HG03045 (cell line): Measurements from ENCODE around the gene TLL2.

Experiments
- ATAC-seq: cut with Tn5 transposase; IDR thresholded peaks from one replicate; pipeline ENCODE4 v1.9.1; 2021; ENCODE audit warnings: mild to moderate bottlenecking, moderate library complexity; ENCODE audit not compliant: unreplicated experiment

TLL2 gene

GRCh38 chr10:96401036-96401435, 112.7 kb downstream of the TLL2 start:
- no peak for ATAC-seq

DNA sequence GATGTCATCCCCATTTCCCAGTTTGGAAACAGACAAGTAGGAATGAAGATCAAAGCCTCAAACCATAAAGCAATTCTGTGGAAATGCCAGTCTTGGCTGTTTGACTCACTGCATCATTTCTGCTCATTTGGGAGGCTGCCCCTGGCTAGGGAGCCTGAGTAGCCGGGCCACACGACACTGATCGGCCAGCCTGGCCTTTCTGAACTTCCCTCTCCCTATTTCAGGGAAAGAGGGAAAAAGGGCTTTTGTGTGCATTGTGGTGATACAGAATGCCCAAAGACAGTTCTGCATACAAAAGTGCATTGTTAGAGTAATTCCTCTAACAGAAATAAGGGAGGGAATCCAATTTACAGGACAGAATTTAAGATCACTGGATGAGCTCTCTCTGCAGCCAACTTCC, 113.3 kb downstream of the TLL2 start:
- no peak for ATAC-seq

GRCh38 chr10:96397902-96398301, 115.8 kb downstream of the TLL2 start:
- ATAC-seq = no peak

GRCh38 chr10:96395931-96396877, 117.5 kb downstream of the TLL2 start:
- ATAC-seq = no peak

GRCh38 chr10:96390460-96390864, 123.3 kb downstream of the TLL2 start:
- no peak for ATAC-seq

DNA sequence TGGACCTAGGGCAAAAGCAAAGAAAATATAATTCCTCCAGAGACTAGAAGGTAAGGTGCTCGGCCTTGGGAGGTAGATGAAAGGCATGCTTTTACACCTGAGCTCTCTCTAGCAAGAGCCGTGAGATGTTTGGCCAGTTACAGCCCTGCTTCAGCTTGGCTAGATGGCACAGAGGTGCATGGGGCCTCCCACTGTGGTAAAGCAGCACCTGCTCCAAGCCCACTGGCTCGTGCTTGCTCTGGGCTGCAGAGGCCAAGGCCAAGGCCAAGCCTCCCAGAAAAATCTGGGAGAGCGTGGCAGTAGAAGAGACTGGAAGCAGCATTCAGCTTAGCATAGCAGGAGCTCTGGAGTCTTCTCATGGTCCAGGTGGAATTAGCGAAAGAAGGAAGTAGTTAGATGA, 123.9 kb downstream of the TLL2 start:
- ATAC-seq = no peak

DNA sequence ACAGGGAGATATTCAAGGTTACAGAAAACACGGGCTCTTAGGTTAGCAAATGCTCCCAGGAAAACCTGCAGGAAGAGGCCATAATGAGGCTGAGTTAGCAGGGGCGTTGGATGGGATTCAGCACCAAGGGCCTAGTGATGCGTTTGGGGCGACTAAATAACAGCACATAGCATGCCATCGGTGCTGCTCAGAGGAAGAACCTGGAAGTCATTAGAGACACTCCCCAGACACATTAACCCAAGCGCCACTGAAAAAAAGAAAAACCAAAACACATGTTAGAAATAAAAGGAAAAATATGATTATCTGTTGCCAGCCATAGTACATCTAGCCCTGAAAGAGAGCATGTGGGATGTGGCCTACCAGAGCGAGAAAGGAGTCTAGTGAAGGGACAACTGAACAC, 126.1 kb downstream of the TLL2 start:
- ATAC-seq = no peak

DNA sequence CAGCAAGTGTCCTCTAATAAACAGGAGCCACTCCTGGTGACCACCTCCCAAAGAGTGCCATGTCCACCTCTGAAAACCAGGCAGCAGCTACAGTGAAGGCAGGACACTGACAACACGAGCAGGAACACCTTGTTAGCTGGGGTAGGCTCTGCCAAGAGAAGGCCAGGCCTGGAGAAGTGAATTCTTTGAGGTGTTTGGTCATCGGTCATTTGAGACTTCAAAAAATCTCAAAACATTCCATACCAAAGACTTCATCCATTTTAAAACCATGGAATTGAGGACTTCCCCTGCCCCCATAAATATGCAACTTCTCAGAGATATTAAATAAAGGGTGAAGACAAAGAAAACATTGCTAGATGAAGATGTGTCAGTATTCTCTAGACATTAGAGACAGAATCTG, 126.6 kb downstream of the TLL2 start:
- ATAC-seq = no peak

- ATAC-seq = no peak
These were observed 129.2 kb downstream of the TLL2 start for GRCh38 chr10:96384506-96384905.

DNA sequence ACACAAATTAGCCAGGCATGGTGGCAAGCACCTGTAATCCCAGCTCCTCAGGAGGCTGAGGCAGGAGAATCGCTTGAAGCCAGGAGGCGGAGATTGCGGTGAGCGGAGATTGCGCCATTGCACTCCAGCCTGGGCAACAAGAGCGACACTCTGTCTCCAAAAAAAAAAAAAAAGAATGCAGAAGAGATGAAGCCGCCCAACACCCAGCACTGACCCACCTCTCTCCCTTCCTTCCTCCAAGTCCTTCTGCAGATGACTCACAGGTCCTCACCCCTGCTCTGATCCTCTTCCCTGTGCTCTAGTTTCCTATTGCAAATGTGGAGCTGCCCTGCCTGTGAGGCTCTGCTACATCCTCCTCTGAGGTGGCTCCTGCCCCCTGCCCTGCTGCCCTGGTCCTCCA, 132.9 kb downstream of the TLL2 start:
- no peak for ATAC-seq

DNA sequence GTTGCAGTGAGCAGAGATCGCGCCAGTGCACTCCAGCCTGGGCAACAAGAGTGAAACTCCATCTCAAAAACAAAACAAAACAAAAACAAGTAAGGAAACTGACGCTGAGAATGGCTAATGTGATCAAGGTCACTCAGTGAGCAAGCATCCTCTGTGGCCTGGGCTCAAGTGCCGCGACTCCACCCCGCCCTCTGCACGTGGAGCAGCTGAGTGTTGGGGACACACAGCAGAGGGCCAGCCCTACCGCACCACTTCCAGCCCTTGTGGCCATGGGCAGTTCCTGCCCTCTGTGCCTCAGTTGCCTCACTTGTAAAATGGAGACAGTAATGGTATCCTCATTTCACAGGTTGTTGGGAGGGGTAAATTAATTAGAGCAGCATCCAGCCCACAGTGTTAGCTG, 134.0 kb downstream of the TLL2 start:
- no peak for ATAC-seq

- no peak for ATAC-seq
These were observed 135.0 kb downstream of the TLL2 start for GRCh38 chr10:96378741-96379140.

DNA sequence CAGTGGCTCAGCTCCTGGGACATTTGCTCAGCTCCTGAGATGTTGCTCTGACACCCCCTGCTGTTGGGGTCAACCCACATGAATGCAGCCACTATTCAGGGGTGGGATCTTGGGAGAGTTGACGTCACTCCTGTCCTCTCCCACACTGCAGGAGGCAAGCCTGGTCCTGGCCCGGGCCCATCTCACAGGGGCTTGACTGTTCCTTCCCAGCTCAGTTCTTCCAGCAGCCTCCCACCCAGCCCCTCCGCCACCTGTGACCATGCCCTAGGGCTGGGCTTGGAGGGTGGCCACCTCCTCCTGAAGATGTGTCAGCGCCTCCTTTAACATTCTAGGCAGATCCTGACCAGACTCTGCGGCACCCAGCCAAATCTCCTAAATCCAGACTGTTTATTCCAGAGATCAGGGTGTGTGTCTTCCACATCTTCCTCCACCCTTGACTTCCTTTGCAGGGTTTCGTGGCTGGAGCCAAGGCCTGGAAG, 135.9 kb downstream of the TLL2 start:
- no peak for ATAC-seq

DNA sequence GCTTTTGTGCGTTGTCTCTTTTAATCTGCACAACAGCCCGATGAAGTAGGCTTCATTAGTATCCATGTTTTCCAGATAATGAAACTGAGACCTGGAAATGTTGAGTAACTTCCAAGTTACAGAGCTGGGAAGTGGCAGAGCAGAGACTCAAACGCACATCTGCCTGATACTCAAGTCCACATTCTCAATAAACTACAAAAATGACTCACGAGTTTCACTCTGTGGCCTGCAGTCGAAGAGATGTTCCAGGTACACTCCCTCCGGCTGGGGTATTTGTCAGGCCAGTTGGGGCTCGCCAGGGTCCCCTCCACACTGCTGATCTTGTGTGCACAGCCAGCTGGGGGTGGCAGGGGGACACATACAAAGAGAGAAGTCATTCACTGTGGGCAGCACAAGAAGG, 137.2 kb downstream of the TLL2 start:
- no peak for ATAC-seq

GRCh38 chr10:96374985-96375830, 138.5 kb downstream of the TLL2 start:
- peak; percentile 76 for ATAC-seq

DNA sequence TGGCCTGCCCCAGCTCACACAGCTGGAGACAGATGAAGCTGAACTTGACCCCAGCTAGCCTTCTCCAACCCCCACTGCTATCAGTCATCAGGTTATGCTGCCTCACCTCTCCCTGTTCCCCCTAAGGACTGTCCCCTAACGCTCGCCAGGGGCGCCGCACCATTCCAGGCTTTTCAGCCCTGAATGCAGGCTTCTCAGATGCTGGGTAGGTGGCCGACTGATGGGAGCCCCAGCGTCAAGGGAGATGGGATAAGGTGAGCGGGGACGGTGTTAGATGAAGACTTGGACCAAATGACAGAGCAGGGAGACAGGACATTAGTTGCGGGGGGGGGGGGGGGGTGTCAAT, 139.1 kb downstream of the TLL2 start:
- ATAC-seq = no peak

DNA sequence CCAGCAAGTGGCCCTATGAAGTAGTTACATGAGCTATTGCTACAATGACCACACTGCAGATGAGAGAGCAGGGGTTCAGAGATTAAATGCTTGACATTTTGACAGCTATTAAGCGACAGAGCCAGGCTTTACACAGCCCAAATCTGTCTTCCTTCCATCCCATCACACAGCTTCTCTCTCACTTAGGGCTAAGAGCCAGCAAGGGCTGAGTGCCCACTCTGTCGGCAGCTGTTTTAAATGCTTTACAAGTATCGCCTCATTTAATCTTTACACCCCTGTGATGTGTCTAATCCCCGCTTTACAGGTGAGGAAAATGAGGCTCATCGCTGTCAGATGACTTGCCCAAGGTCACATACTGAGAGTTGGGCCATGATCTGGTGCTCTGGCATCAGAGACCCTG, 139.7 kb downstream of the TLL2 start:
- ATAC-seq = no peak

DNA sequence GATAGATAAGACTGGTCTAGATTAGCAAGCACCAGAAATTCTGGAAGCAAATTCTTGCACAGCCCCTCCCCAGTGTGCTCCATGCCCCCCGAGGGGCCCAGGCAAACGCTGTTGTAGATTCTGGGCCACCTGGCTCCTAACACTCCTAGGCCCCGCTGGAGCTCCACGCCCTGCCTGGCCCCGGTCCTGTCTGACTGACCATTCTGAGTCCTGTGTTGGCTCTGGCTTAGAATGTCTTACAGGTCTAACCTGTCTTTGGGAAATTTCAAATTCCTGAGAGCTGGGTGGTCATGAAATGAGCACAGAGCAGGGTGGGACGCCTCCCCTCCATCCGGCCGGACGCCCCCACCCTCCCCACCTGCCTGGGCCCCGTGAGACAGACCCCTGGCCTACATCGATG, 142.4 kb downstream of the TLL2 start:
- no peak for ATAC-seq

DNA sequence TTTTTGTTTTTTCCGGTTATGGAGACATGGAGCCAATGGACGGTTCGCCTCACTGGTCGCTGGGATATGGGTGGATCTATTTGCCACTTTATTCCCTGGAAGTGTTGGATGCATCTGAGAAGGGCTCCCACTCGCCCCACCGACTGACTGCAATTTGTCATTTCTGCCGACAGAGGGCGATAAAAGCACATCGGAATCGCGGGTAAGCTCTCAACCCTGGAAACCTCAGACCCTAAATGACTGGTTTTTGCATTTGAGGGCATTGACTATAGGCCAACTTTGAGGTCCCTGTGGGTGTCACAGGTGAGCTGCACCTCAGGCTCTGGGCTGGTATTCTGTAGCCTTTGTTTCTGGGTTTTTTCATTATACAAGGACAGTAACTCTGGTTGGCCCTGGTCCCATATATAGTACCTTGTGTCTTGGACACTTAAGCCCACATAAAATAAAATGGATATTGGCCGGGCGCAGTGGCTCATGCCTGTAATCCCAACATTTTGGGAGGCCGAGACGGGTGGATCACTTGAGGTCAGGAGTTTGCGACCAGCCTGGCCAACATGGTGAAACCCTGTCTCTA, 143.1 kb downstream of the TLL2 start:
- no peak for ATAC-seq

DNA sequence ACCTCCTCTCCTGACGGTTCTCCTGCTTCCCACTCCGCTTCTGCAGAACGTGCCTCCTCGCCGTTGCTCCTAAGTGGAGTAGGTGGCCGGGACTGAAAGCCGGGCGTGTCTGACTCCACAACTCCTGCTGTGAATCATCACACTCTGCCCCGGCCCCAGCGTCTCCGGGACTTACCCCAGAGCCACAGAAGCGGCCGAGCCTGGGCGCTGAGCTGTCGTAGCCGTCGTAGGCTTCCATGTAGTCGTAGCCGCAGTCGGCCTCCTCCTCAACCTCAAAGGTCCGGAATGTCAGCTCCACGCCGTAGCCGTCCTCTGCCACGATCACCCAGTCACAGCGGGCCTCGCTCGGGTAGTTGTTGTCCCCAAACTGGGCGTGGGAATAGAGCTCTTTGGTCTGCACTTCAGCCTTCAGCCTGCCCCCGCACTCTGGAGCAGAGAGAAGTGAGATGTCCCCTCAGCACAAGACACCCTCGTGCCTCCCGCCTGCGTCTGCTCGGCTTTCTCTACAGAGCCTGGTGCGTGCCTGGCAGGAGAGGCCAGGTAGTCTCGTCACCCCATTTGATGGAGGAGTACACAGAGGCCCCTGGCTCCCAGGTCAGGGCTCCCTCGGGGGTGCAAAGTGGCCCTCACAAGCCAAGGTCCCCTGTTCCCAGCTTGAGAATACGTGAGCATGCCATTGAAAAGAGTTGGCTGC, 143.7 kb downstream of the TLL2 start:
- ATAC-seq = no peak

DNA sequence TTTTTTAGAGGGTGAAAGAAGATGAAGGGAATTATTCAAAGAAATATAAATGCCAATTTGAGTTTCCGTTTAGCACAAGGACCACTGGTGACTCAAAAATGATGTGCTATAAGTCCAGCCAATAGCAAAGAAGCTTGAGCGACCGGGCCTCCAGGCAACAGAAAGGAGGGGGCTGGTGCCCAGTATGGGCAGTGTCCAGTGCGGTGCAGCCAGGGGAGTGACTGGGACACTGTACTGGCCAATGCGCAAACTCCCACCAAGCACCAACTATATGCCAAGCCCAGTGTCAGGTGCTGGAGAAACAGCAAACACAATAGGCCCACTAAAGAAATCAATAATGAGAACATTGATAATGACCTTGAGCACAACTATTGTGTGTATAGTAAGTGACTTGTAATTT, 144.8 kb downstream of the TLL2 start:
- no peak for ATAC-seq
